GM18520 (cell line): ENCODE data around the gene BABAM2.
"Not testable (repeated sequence)": the region's sequence is repeated elsewhere in the genome, so short reads cannot be mapped to it uniquely, and the experiment has no call there.

ENCODE experiments used
- ATAC-seq: cut with Tn5 transposase; IDR thresholded peaks from one replicate; pipeline ENCODE4 v1.9.1; 2021; ENCODE audit not compliant: unreplicated experiment

BABAM2 gene

GRCh38 chr2:28019521-28019920 lies 129.0 kb downstream of the BABAM2 start:
- ATAC-seq = not testable (repeated sequence)

GRCh38 chr2:28021898-28022297 lies 131.4 kb downstream of the BABAM2 start:
- no peak for ATAC-seq

- ATAC-seq = no peak
These were observed 134.6 kb downstream of the BABAM2 start for GRCh38 chr2:28025123-28025522.

- not testable (repeated sequence) for ATAC-seq
These were observed 135.7 kb downstream of the BABAM2 start for GRCh38 chr2:28026230-28026629.

DNA sequence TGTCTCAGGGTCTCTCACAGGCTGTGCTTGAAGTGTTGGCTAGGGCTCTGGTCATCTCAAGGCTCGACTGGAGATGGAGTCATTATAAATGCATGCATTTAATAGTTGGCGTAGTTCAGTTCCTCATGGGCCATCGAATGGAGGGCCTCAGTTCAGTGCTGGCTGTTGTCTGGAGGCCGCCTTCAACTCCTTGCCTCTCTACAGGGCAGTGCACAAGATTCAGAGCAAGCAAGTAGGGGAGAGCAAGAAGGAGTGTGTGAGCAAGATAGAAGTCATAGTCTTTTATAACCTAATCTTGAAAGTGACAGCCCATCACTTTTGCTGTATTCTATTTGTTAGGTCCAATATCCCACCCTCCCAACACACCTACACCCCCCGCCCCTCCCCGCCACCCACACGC lies 137.5 kb downstream of the BABAM2 start:
- no peak for ATAC-seq

DNA sequence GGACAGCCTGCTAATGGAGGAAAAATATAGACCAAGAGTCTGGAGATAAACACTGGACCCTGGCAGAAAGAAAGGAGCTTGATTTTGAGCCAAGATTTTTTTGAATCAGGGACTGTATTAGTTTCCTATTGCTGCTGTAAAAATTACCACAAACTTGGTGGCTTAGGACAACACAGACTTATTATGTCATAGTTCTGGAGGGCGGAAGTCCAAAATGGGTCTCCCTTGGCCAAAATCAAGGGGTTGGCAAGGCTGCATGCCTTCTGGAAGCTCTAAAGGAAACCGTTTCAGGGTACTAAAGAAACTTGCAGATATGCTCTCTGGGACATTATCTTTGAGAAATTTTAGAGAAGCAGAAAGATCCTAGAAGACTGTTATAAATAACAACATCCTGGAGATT lies 140.1 kb downstream of the BABAM2 start:
- ATAC-seq = no peak

DNA sequence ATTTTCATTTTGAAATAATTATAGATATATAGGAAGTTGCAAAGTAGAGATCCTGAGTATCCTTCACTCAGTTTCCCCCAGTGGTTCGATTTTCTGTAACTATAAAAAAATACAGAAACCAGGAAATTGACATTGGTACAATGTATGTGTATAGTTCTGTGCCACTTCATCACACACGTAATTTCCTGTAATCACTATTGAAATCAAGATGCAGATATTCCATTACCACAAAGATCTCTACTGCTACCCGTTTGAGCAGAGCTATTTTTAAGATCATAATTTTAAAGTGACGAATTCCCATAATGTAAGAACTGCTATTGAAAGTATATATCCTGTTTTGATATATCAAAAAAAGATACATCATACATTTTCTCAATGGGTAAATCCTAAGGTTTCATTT lies 142.3 kb downstream of the BABAM2 start:
- ATAC-seq = no peak

DNA sequence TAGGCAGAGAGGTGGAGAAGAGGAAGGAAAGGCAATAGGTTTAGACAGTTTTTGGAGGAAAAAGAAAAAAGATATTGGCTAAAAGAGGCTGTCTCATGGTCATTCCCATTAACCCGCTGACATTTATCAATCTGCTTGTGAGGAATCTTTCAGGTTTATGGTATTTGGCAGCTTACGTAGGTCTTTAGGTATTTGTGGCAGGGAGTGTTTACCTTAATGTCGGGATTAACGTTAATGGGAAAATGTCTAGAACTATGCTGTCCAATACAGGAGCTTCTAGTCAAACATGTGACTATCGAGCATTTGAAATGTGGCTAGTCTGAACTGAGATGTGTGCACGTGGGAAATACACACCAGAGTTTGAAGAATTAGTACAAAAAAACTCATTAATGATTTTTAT lies 144.2 kb downstream of the BABAM2 start:
- no peak for ATAC-seq

GRCh38 chr2:28035163-28035690 lies 144.7 kb downstream of the BABAM2 start:
- no peak for ATAC-seq

DNA sequence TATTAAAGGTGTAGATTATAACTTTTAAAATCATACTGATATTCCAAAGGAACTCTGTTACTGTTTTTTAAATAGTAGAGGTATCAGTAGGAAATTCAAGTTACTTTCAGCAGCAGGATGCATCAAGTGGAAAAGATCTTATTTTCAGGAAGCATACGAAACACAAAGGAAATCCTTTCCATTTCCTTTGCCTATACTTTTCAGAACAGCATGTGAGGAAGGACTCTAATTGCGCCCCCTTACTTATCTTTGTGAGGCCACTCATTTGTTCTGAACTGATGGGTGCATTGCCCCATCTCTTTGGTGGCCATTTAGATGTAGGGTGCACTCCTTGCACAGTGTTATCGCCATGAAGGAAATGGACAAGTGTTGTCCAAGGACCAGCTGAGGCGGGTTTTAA lies 145.3 kb downstream of the BABAM2 start:
- ATAC-seq = no peak

GRCh38 chr2:28036307-28036706 lies 145.8 kb downstream of the BABAM2 start:
- ATAC-seq = no peak

- no peak for ATAC-seq
These were observed 148.2 kb downstream of the BABAM2 start for GRCh38 chr2:28038722-28039121.

DNA sequence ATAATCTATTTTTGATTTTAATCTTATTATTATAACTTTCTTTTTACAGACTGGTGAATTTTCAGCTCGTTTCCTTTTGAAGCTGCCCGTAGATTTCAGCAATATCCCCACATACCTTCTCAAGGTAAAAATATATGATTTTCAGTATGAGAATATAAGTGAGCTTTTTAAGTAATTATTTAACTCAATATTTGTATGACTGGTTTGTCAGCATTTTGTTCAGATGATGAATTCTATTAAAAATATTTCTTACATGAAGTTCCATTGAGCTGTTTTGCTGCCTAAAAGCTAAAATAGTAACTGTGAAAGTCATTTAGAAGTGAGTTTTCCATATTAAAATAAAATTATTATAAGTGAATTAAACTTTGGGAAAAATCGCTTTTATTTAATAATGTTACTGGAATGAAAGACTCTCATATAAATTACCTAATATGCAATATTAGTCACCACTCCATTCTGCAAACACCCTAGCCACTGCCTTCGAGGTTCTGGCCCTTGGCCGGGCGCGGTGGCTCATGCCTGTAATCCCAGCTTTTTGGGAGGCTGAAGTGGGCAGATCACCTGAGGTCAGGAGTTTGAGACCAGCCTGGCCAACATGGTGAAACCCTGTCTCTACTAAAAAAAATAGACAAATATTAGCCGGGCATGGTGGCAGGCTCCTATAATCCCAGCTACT lies 155.3 kb downstream of the BABAM2 start:
- ATAC-seq = no peak

GRCh38 chr2:28046921-28047320 lies 156.4 kb downstream of the BABAM2 start:
- no peak for ATAC-seq

GRCh38 chr2:28047681-28048080 lies 157.2 kb downstream of the BABAM2 start:
- ATAC-seq = no peak

- ATAC-seq = no peak
These were observed 157.8 kb downstream of the BABAM2 start for GRCh38 chr2:28048341-28048740.

DNA sequence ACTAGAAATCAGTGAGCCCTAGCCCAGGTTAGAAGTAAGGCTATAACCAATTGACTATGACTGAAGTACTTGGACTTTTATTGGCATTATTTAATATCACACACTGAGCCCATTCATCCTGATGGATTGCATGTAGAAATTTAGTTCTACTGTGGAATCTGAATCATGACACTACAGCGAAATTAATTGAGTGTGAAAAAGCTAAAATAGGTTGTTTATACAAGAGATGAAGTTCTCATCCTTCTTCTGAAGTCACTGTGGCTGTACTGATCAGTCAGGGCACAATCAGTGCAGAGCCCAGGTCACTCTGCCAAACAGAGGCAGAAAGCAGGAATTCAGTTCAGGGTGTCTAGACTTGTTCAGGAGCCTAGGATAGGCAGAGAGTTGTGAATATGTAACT lies 158.9 kb downstream of the BABAM2 start:
- ATAC-seq = no peak

GRCh38 chr2:28049899-28050298 lies 159.4 kb downstream of the BABAM2 start:
- ATAC-seq = no peak

DNA sequence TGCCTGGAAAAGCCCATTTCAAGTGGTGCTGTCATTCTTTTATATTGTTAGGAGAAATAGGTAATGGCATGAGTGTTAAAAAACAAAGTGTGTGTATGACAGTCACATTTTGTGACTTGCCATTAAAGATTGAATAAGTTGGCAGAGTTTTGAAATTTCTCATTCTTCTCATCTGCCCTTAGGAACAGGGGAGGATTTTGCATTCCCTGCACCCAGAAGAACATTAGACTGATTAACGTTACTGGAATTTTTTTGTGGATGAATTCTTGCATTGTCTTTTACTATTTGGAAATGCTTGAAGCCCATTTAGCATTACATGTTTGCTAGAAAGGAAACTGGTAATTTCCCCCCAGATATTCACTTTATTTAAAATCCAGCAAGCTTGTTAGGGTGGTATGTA lies 162.2 kb downstream of the BABAM2 start:
- ATAC-seq = no peak

- ATAC-seq = no peak
These were observed 163.1 kb downstream of the BABAM2 start for GRCh38 chr2:28053597-28053996.

- no peak for ATAC-seq
These were observed 164.4 kb downstream of the BABAM2 start for GRCh38 chr2:28054916-28055315.

DNA sequence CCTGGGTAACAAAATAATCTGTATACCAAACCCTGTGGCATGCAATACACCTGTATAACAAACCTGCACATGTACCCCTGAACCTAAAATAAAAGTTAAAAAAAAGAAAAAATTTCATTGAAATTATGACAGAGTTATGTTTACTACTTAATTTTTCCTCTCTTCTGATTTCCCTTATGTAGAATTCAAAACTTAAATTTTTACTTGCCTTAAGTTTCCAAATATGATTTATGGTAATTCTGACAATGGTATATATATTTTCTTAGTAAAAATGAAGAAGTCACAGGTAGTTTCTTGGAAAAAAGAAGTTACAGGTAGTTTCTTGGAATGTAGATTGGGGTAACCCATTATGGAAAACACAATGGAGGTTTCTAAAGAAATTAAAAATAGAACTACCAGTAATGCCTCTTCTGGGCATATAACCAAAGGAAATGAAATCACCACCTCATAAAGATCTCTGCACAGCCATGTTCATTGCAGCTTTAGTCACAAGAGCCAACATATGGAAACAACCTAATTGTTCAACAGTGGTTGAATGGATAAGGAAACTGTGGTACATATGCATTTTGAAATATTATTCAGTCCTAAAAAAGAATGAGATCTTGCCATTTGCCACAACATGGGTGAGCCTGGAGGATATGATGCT lies 164.9 kb downstream of the BABAM2 start:
- no peak for ATAC-seq

DNA sequence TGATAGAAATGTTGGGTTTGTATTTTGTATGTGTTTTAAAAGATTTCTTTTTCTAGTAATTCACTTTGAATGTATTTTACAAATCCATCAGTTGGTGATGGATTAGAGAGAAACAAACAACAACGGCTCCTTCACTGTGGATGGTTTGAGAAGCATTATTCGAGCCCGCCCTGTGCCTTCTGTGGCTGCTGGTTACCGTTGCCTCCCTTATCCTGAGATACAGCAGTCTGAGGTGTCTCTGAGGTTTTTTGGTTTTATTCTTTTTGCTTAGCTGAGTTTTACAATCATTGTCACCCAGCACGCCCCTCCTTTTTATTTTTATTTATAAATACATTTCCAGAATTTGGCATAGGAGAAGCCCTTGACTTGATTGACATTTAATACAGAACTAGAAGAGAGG lies 168.3 kb downstream of the BABAM2 start:
- ATAC-seq = no peak
